PC-3 (cell line): Measurements from ENCODE around the gene NR1I3.

Source experiments
- EZH2 ChIP-seq: fragments of 300-600 bp; sonication (generic); IDR thresholded peaks from one replicate; pipeline ENCODE4 v1.6.1; 2017; ENCODE audit warnings: antibody characterized with exemption, mild to moderate bottlenecking, low read length; ENCODE audit not compliant: unreplicated experiment
- EZH2phosphoT487 ChIP-seq: fragments of 300-600 bp; sonication (generic); IDR thresholded peaks from 2 replicates; pipeline ENCODE4 v1.6.1; 2018; ENCODE audit warnings: mild to moderate bottlenecking, antibody characterized with exemption, low read length, borderline replicate concordance
- TF ChIP-seq, protein P1 (sequence below): fragments of 300-600 bp; sonication (generic); conservative IDR thresholded peaks from 2 replicates; pipeline ENCODE4 v1.5.1; 2017; ENCODE audit warnings: antibody characterized with exemption, low read depth, mild to moderate bottlenecking, low read length

DNA sequence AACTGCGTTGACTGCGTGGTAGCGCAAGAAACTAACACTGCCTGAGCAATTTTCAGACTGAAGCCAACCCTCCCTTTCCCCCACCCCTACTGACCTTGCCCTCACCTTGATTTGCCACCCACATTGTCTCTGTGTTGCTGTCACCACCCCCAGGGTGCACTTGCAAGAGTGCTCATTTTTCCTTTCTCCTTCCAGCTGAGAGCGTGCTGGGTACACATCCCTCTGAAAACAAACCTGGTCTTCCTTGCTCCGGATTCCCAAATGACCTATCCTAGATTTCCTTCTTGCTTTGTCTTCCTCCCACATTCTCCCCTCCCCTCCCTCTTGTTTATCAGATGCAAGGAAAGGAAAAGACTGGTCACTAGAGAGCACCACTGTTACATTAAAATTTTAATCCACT is 47.5 kb upstream of the NR1I3 start:
- TF ChIP-seq, protein P1, sequence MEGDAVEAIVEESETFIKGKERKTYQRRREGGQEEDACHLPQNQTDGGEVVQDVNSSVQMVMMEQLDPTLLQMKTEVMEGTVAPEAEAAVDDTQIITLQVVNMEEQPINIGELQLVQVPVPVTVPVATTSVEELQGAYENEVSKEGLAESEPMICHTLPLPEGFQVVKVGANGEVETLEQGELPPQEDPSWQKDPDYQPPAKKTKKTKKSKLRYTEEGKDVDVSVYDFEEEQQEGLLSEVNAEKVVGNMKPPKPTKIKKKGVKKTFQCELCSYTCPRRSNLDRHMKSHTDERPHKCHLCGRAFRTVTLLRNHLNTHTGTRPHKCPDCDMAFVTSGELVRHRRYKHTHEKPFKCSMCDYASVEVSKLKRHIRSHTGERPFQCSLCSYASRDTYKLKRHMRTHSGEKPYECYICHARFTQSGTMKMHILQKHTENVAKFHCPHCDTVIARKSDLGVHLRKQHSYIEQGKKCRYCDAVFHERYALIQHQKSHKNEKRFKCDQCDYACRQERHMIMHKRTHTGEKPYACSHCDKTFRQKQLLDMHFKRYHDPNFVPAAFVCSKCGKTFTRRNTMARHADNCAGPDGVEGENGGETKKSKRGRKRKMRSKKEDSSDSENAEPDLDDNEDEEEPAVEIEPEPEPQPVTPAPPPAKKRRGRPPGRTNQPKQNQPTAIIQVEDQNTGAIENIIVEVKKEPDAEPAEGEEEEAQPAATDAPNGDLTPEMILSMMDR, result no peak
- TF ChIP-seq EZH2 (no peak), EZH2phosphoT487 (no peak)
